HG03457 (cell line): ENCODE results near the gene PNPLA5.

ENCODE experiments used
- ATAC-seq: cut with Tn5 transposase; IDR thresholded peaks from one replicate; pipeline ENCODE4 v1.9.1; 2021; ENCODE audit warnings: moderate number of reproducible peaks; ENCODE audit not compliant: unreplicated experiment

Gene PNPLA5

DNA sequence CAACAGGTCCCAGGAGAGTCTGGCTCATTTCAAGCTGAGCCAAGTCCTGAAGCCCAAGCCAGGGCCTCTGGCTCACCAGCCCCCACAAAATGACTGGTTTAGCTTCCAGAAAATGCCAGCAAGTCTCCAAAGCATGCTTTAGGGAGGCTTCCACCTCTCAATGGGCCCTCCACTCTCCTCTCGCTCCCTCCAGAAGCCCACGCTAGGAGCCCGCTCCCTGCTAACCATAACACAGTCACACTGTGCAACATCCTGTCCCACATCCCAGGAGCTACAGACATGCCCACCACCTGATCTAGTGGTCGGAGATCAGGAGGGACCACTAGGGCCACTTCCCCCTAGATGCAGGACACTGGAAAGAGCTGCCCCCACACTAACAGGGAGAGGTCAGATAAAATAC is 36.4 kb downstream of the PNPLA5 start:
- no peak for ATAC-seq

DNA sequence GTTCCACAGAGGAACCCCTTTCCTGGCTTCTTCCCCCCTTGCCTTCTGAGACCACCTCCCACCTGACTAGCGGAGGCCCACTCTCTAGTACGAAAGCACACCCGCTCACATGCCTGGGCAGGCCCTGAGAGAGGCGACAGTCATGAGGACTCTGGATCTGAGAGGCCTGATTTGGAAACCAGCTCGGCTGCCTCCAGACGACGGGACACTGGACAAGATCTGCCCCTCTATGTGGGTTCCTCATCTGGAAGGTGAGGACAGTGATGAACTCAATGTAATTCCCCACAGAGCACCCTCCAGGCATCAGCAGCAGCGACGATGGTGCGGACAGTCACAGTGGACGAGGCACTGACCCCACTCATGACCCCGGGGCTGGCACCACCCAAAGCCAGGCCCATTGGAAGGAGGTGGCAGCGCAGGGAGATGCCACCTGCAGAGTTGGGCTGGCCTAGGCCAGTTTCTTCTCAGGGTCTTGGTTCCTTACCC is 37.0 kb downstream of the PNPLA5 start:
- ATAC-seq: no peak

DNA sequence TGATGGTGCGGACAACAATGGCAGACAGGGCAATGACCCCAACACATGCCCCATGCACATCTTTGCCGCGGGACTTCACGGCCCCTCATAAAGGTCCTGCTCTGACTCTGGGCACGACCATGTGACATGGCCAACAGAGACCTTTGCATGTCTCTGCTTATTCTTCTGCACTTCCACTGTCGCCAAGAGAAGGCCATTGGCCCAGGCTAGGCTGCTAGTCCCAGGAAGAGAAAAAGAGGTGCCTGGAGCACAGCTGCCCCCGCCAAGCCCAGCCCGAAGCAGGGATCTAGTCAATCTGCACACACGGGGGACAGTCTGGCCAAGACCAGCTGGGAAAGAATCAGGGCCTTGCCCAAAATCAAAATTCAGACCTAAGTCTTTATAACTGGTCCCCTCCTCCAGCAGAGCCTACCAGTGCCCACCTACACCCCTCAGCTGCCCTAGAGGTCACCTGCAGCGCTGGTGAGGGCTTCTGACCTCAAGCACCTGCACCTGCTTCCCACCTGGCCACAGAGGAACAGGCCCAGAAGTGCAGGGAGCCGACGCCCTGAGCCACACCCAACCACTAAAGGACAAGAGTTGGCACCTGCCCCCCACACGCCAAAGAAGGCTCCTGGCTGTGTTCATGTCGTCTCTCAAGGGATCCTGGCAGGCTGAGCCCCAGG is 37.6 kb downstream of the PNPLA5 start:
- ATAC-seq: no peak

DNA sequence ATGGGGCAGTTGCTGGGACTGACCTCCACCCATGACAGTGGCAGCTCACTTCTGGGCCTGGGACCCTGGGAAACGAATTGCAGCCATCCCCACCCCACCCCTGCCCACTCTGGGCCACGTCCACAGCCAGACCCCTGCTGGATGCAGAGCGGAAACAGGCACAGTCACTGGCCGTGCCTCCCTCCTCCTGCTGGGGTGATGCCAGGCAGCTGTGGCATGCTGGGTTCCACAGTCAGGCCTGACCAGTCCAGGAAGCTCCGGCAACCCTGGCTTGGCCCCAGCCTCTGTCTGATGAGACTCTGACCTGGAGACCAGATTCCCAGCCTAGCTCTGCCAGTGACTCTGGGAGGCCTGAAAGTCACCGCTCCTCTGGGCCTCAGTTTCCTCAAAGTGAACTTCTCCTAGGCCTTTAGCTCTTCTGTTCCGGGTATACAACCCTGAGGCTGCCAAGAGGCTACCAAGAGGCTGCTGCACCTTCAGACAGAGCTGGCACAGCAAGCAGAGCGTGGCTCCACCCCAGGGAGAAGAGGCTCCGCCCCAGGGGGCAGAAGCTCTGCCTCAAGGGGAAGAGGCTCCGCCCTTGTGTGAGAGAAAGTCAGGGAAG is 38.4 kb downstream of the PNPLA5 start:
- ATAC-seq: no peak

DNA sequence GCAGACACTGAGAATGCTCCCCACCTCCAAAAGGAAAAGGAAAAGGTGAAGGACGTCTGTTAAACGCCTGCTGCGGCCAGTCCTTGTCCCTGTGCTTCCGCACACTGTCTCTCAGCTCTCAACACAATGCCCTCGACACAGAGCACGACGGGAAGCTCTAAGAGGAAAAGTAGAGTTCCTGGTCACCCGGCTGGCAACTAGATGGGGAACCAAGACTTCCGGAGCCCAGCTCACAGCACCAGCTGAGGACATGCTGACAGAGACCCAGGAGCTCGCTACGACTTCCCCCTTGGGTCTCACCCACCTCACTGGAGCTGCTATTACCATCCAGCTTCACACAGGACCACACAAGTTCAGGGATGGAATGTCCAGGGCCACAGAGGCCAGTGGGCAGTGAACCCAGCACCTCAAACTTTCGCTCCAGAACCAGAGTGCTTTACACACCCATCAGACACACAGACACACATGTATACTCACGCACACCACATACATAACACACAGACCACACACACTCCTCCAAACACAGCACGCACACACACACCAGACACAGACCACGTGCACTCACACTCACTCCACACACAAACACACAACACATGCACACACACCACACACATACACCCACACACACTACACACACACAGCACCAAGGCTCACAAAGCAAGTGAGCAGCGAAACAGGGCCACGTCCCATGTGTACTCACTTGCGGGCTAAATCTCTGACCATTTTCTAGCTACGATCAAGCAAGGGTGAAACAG is 39.1 kb downstream of the PNPLA5 start:
- ATAC-seq: no peak

DNA sequence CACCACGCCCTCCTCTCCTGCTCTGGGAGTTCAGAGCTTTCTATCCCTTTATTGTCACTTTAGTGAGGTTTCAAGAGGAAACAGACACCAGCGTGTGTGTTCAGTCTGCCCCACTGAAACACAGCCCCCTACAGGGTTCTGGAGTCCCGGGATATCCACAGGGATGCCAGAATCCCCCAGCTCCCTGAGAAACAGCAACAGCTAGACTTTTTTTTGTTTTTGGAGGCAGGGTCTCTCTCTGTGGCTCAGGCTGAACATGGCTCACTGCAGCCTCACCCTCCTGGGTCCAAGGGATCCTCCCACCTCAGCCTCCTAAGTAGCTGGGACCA is 39.9 kb downstream of the PNPLA5 start:
- ATAC-seq: no peak

DNA sequence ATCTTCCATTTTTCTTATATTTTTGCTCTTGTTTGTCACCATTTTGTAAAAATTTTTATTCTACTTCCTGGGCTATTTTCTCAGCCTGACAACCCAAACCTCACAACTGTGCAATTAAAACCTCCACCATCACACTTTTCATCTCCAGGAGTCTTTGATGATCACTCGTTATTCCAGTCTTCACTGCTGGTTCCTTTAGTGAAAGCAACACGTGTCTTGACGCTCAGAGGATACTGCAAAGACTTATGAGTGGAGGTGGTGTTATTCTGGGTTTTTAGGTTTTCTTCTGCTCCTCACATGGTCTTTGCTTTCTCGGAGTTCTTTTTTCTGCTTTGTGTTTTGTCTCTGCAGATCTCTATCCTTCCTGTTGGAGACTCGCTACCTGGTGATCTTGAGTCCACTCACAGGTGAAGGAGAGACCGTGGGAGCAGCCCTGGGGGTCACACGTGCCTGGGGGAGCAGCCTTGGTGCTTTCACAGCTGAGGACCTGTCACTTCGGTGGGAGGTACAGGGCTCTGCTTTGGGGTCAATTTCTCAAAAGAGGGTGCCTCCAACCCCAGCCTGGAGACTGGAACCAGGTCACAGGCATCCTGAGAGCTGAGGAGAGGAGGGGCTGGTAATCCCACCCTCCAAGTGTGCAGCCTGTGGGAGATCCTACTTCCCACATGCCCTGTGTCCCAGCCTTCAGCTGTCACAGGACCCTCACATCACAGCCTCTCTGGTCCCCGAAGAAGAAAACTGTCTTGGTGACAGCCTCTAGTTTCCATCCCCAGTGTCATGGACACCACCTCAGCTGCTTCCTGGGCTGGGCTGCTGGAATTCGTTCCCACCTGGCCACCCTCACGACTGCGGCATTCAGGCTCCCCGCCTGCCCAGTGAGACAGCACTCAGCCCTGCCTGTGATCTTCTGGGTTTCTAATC is 40.5 kb downstream of the PNPLA5 start:
- no peak for ATAC-seq

DNA sequence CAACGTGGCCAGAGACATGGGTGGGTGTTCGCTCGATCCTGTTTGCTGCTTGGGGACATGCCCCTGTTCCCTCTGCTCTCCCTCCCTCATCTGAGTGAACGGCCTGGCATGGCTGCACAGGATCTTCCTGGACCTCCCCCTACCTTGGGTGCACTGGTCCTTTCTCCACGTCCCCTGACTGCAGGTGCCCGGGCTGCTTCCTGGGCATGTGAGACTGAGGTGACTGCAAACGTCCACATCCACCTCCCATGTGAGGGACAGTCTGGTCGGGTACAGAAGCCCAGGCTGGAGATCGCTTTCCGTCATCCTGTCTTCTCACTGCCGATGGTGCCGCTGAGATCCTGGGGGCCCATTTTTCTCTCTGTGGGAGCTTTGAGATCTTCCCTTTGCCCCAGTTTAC is 41.3 kb downstream of the PNPLA5 start:
- ATAC-seq: no peak

DNA sequence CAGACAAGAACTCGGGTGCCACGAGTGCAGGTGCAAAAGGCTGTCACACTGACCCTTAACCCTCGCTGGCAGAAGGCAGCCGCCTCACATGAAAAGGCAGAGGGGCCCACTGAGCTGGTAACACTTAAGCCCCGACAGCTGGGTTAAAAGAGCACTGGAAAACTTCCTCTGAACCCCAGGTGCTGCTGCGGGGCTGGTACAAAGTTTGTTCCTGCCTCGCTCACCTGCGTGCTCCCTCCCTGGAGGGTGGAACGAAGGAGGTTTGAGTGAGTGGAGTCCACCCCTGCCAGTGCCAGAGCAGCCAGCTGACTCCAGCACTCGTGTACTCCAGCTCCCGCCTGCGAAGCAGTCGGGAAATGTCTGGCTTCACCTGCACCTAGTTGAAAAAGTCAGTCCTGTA is 42.1 kb downstream of the PNPLA5 start:
- no peak for ATAC-seq

DNA sequence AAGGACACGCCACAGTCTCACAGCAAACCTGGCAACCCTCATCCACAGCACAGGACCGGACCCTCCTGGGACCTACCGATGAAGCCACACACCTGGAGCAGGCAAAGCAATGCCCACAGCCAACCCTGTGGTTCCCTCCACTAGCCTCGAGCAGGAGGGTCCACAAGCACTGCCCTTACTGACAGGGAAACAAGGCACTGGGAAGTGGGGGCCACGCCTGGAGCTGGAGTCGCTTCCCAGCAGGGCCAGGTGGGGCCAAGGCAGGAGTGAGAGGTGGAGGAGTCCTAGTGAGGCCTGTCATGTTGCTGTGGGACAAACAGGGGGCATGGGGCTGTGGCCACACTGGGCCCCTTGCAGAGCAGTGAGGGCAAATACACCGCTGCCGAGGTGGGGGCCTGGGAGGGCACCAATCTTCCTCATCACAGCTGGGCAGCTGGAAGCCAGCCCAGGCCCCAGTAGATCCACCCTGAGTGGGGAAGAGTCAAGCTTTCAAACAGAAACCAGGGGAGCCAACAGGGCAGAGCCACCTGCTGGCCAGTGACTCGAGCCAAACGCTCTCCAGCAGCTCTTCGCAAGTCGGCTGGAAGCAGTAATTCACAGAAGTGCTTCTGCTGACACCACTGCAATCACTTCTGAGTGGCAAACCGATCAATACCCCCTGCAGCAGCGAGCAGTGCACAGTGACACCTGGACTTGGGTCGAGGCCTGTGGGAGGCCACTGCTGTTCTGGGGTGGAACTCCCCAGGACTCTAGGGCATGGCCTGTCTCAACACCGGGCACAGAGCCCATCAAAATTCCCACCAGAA is 43.2 kb downstream of the PNPLA5 start:
- no peak for ATAC-seq

DNA sequence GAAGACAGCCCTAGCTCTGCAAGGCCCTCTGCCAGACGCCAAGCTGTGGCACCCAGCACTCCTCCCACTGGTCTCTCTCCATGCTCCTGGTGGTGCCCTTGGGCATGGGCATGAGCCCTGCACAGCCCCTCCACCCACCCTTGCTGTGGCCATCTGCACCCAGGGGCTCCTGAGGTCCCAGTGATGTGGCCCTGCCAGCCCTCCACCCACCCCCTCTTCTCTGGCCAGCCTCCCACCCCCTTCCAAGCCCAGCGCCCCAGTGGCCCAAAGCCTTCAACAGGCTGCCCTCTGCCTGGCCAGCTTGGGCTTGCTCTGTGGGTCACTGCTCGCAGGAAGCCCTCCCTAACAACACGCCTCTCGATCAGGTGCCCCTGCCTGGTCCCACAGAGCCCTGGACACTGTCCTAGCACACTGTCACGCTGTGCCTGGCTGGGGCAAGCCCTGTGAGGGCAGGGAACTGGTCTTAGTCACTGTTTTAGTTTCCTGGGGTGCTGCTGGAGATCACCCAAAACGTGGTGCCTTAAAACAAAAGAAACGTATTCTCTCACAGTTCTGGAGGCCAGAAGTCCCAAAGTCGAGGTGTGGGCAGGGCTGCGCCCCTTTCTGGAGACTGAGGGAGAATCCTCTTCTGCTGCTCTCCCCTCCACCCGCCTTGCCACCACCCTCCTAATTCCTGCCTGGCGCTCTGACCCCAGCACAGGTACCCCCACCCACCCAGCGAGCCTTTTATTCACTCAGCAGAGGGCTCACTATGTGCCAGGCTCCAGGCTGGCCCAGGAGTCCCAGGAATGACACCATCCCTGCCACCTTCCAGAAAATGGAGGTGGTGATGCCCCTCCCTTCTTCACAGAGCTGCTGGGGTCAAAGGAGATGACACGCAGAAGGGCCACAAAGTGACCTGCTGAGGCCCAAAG is 44.2 kb downstream of the PNPLA5 start:
- no peak for ATAC-seq

DNA sequence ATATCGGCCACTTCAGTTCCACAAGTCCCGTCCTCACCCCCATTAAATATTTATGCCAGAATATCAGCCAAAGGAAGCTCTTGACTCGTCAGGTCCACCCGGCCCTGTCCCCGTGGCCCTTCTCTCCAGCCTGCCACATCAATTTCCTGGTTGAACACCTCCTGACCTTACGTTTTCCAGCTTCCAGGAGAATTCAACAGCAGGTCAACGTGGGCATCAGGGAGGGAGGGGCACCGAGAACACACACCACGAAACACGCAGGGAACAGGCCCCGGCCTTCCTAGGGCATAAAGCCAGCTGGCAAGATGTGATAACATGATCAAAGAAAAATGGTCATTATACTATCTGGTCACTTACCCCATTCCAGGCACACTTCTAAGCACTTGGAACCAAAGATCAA is 44.8 kb downstream of the PNPLA5 start:
- no peak for ATAC-seq

DNA sequence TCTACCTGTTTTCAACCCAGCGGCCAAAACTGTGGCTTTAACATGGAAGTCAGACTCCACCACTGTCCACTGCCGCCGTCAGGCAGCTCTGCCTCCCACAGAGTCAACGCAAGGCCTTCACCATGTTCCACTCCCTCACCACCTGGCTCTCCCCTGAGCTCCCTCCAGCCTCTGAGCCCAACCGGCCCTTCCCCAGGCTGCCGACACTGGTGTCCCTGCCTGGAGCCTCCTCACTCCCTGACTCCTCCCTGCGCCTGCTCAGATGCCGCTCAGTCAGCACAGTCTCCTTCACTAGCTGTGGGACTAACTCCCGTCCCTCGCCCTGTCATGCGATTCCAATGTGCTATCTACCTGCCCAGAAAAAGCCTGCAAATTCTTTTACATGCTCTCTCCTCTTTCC is 45.8 kb downstream of the PNPLA5 start:
- no peak for ATAC-seq

DNA sequence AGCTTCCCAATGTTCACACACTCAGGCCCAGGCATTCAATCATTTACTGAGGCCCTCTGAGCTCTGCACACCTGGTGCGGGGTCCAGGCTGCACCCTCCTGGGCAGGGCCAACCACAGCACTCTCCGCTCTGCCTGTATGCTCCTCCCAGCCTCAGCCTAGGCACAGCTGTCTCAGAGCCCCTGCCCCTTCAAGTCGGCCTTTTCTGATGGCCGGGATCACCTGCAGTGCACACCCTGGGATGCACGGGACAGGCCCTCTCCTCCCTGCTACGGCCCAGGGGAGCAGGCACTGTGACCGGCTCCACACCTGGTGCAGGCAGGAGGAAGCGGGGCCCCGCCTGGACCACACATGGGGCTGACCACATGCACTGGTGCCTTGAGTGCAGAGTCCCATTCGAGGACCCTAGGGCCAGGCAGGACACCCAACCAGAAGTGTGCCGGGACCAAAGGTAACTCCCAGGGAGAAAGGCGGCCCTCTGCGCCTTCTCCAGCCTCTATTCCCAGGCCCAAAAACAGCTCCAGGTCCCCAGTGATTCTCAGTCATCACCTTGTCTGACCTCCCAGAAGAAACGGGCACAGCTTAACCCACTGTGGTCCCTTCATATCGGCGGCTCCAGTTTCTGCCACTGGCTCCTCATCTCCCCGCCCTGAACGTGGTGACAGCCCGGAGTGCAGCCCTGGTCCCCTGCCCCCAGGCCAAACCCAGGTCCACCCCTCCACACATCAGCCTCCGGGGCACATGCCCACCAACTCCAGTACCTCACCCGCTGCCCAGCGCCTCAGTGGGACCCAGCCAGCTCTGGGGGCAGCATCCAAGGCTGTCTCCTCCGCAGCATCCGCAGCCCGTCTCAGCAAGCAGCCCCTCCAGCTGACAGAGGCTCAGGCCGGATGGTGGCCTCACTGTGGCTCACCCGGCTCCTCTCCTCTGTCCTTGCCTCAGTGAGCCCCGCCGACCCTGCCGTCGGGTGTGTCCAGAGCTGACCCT is 47.0 kb downstream of the PNPLA5 start:
- ATAC-seq: no peak

DNA sequence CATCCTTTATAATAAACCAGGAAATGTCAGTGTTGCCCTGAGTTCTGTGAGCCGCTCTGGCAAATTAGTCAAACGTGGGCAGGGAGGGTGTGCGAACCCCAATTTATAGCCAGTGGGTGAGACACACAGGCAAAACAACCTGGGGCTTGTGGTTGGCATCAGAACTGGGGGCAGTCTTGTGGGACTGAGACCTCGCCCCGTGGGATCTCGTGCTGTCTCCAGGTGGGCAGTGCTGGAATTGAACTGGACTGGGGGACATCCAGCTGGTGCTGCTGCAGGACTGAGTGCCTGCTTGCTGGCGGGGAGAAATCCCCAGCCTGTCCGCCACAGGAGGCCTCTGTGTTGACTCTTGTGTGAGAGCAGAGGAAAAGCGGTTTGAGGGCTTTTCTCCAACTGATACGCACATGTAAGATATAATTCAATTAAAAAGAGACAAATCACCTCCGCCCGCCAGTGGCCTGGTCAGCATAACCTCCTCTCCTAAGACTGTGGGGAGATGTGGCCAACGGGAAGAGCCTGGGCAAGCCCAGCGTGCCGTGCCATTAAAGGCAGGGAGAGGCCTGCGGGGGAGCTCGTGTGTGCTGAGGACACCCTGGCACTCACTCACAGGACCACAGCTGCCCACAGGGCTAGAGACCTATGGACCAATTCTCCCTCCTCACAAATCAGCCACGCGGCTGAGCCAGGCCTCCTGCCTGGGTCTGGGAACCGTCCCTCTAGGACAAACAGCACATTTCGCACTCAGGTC is 47.9 kb downstream of the PNPLA5 start:
- no peak for ATAC-seq

DNA sequence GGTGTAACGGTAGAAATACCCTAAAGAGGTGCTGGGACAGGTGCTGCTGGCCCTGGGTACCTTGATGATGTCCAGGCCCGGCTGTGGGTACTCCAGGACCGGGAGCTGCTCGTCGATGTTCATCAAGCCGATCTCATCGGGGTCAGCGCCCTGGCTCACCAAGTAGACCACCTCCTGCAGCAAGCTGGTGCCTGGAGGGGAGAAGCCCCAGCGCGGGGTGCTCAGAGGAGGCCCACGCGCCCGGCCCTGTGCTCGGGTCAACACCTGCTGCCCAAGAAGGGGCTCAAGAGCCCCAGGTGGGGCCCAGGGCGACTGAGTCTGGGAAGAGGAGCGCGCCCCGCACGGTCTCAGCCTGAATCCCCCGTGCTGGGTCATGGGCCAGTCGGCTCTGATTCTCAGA is 50.1 kb downstream of the PNPLA5 start:
- ATAC-seq: no peak

DNA sequence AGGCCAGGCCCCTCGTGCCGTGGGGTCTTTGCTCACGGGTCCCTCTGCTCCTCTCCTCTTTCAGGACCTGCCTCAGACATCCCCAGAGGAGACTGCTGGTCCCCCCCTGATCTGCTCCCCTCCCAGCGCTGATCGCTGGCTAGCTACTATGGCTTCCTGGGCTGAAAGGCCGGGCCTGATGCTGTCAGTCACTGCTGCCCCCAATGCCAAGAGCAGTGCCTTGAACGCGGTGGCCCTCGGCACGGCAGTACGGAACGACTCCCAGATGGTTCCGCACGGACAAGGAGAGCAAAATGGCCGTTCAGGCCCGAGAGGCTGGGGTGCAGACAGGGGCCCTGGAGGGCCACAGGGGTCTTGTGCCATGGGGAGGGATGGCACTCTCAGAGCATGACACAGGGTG is 51.0 kb downstream of the PNPLA5 start:
- no peak for ATAC-seq

DNA sequence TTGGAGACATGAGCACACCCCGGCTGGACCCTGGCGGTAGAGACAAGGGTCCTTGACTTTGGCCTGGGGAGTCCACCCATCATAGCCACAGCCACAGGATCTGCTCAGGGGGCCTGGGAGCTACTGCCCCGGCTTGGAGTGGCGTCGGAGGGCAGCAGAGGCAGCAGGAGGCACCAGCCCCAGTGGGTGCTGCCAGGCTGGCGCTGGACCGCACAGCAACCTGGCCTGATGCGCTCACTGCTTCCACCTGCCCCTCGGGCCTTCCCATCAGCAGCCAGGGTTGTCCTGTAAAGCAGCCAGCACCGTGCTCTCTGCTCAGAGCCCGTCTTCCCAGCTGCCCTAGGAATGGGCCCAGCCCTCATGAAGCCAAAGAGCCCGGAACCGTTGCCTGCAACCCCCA is 51.4 kb downstream of the PNPLA5 start:
- ATAC-seq: no peak
